Ovary (tissue), 9 donors: ENCODE measurements around the gene NFIC. TPM values are rescaled to one million over a fixed set of nuclear protein-coding genes. Genes with fewer than 3 reads are reported as not detected.
"Not testable (repeated sequence)": the region's sequence is repeated elsewhere in the genome, so short reads cannot be mapped to it uniquely, and the experiment has no call there.

ENCODE experiments used
- DNase-seq, 5 donors: peaks; one replicate each; pipeline ENCODE4 v3.0.0-alpha.2; 2019 to 2020
- H3K27ac ChIP-seq, 2 donors: fragments of 200-600 bp; one replicate each; pipeline versions ENCODE4 v1.5.1 to v1.8.0; 2019 to 2022
- H3K27me3 ChIP-seq: fragments of 200-600 bp; one replicate; pipeline ENCODE4 v1.8.0; 2022
- H3K36me3 ChIP-seq: fragments of 200-600 bp; sonication (generic); one replicate; pipeline ENCODE4 v1.5.1; 2019
- H3K4me1 ChIP-seq: one replicate; pipeline ENCODE4 v1.8.1; 2013; ENCODE audit warnings: mild to moderate bottlenecking, moderate library complexity; ENCODE audit not compliant: insufficient read depth
- H3K4me3 ChIP-seq: fragments of 200-600 bp; sonication (generic); one replicate; pipeline ENCODE4 v1.5.1; 2017
- H3K9me3 ChIP-seq, 2 donors: fragments of 200-600 bp in 1 of 2; sonication (generic) in 1 of 2; one replicate each; pipeline versions ENCODE4 v1.5.1 to v1.8.1; 2013 to 2019; ENCODE audit warnings: mild to moderate bottlenecking in 1 of 2, moderate library complexity in 1 of 2
- EP300 ChIP-seq: sonication (generic); formaldehyde crosslinking; IDR thresholded peaks from one replicate; pipeline ENCODE4 v1.6.1; 2017; ENCODE audit warnings: antibody characterized with exemption
- POLR2A ChIP-seq: fragments of 450-650 bp; IDR thresholded peaks from one replicate; pipeline ENCODE4 v1.6.1; 2017; ENCODE audit warnings: antibody characterized with exemption, mild to moderate bottlenecking, moderate library complexity
- WGBS, 3 donors: extraction: QIAGEN DNeasy Blood & Tissue Kit in 1 of 3; methylation state at CpG; one replicate each; pipeline versions ENCODE4 v1.1.5 to v1.1.7; 2013 to 2017; 5-methylcytosine and 5-hydroxymethylcytosine counted together
- intact Hi-C, 4 donors: fragments of 100-400 bp; cut with DNase I; formaldehyde crosslinking; loops; one replicate each; pipeline versions ENCODE4 v1.11.0 to v1.15.1; 2022 to 2023
- polyA plus RNA-seq, 2 donors: library from polyadenylated mRNA; stranded (reverse); fragments of 200-250 nt in 1 of 2; fragments of 350-450 nt in 1 of 2; fragmentation: Illumina TruSeq in 1 of 2; extraction: RNeasy Lipid Tissue Mini Kit (QIAGEN cat#74804) in 1 of 2; gene quantifications; one replicate each; pipeline ENCODE4 v1.2.3, GENCODE V29; 2013 to 2014
- total RNA-seq, 7 donors: library from RNA; depleted of rRNA in 2 of 7; stranded (reverse); fragments of >200 nt in 2 of 7; fragmentation: NEBNext Ultra II Directional in 3 of 7; extraction: Animal tissue kit (Norgen Biotek cat#: 25700) in 3 of 7; gene quantifications; one replicate each; pipeline versions ENCODE4 v1.1.0 to v1.2.4, GENCODE V29; 2016 to 2023
- TF ChIP-seq, protein P1 (sequence below), 3 donors: fragments of 450-650 bp in 2 of 3; fragments of 200-600 bp in 1 of 3; IDR thresholded peaks; one replicate each; pipeline versions ENCODE4 v1.5.1 to v1.8.0; 2016 to 2022; ENCODE audit warnings: antibody characterized with exemption in 3 of 3, mild to moderate bottlenecking in 1 of 3
- donor health status: DM: no; HTN: no; CAD: no; lungs with moderate emphysema.
- donor health status: DM: no; HTN: no; CAD: no.
- donor health status: Bipolar disorder and iron deficiency.
- donor health status: DM: yes; HTN: yes; CAD: no.
- donor health status: DM: no; HTN: no; CAD: no.
- donor health status: DM: yes; HTN: yes; CAD: no.

The NFIC gene
- total and polyA plus RNA-seq, 9 donors = 31.9 to 345 (median 250) TPM

DNA sequence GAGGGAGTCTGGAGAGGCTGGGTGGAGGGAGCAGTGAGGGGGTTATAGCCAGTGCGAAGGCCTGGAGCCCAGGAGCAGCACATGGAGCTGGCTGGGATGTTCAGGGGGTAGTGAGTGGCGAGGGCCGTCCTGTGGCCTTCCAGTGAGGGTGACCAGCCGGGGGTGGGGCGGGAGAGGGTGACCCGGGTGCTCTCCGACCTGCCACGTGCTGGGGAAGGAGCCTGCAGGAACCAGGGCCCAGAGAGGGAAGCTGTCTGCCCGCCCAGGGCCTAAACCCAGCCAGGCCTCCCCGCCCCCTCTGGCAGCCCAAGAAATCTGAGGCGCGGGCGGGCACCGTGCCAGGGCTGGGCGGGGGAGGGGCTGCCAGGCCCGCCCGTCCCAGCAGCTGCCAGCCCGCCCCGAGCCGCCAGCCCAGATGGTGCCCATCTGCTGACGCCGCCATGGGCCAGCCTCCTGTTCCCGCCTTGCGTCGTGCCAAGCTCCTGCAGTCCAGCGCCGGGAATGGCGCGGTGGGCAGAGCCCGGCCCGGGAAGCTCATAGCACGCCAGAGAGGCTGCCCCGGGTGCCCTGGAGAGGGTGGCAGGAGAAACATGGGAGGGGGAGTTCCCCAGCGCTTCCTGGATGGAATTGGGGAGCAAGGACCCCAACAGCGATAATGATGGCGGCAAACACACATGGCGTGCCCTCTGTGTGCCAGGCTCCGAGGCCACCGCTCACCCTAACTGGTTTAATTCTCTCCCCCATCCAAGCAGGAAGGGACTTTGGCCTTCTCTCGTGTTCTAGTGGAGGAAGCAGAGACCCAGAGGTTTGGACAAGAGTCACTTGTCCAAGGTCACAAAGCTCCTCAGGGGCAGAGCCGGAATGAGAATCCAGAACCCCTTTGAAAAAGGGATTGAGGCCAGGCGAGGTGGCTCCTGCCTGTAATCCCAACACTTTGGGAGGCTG, 21.5 kb downstream of the NFIC start:
- intact Hi-C loops = no loop called here
- H3K4me1 ChIP-seq = peaks cover 46% of the 10 kb centered on the region
- no peak for TF ChIP-seq POLR2A
- TF ChIP-seq EP300 = no peak
- H3K4me3 ChIP-seq = peak overlapping the region; percentile 7
- WGBS, 3 donors = 26 to 50% (median 33%) methylated on average over 33 to 42 of the region's 42 CpGs
- peak overlapping the region; percentile 83 to 86 for H3K27ac ChIP-seq
- H3K36me3 ChIP-seq = no peaks in the 10 kb centered on the region
- no peaks in the 10 kb centered on the region for H3K9me3 ChIP-seq
- DNase-seq = peak; percentile 78 to 88 (median 86)
- H3K27me3 ChIP-seq = no peaks in the 10 kb centered on the region

DNA sequence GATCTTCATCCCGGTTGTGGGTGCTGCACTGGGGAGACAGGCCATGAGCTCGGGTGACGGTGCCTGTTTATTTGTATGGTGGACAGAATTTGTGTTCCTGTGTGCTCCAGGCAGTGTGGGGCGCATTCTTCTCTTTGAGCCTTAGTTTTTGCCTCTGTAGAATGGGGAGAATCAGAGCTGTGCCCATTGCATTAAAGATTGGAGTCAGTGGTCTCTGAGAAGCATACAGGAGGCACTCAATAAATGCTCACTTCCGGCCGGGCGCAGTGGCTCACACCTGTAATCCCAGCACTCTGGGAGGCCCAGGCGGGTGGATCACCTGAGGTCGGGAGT, 23.0 kb downstream of the NFIC start:
- Histone ChIP-seq H3K4me1 (peaks cover 37% of the 10 kb centered on the region), H3K27ac (peak overlapping the region; percentile 43 to 86), H3K4me3 (no peak overlapping the region), H3K9me3 (no peaks in the 10 kb centered on the region), H3K27me3 (no peaks in the 10 kb centered on the region), H3K36me3 (no peaks in the 10 kb centered on the region)
- intact Hi-C loops = no loop called here
- no peak for DNase-seq
- WGBS, 3 donors = 79 to 88% (median 82%) methylated on average over 9 of the region's 9 CpGs
- TF ChIP-seq POLR2A (no peak), EP300 (no peak)
- TF ChIP-seq, protein P1, sequence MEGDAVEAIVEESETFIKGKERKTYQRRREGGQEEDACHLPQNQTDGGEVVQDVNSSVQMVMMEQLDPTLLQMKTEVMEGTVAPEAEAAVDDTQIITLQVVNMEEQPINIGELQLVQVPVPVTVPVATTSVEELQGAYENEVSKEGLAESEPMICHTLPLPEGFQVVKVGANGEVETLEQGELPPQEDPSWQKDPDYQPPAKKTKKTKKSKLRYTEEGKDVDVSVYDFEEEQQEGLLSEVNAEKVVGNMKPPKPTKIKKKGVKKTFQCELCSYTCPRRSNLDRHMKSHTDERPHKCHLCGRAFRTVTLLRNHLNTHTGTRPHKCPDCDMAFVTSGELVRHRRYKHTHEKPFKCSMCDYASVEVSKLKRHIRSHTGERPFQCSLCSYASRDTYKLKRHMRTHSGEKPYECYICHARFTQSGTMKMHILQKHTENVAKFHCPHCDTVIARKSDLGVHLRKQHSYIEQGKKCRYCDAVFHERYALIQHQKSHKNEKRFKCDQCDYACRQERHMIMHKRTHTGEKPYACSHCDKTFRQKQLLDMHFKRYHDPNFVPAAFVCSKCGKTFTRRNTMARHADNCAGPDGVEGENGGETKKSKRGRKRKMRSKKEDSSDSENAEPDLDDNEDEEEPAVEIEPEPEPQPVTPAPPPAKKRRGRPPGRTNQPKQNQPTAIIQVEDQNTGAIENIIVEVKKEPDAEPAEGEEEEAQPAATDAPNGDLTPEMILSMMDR (IDR thresholded peaks at IDR 0.05) = no peak

DNA sequence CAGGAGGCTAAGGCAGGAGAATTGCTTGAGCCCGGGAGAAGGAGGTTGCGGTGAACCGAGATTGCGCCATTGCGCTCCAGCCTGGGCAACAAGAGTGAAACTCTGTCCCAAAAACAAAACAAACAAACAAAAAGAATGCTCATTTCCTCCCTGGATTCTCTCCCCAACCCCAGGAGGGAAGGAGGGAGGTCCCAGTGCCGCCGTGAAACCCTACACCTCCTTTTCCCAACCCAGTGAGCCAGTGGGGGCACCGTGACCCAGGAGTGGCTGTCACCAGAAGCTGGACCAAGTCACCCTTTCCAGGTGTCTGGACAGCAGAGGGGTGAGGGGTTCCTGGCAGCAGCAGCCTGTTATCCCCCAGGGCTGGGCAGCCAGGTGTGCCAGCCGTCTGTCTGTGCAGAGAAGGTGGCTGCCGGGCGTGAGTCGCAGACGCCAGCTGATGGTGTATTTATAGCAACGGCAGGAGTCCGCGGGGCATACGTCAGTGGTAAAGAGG, 23.5 kb downstream of the NFIC start:
- Histone ChIP-seq H3K27ac (peak overlapping the region; percentile 28 to 86), H3K9me3 (no peaks in the 10 kb centered on the region), H3K27me3 (no peaks in the 10 kb centered on the region), H3K4me1 (peaks cover 33% of the 10 kb centered on the region), H3K4me3 (no peak overlapping the region), H3K36me3 (no peaks in the 10 kb centered on the region)
- WGBS, 3 donors = 40 to 57% (median 52%) methylated on average over 17 of the region's 17 CpGs
- TF ChIP-seq EP300 = no peak
- TF ChIP-seq, protein P1 (IDR thresholded peaks at IDR 0.05) = no peak
- no peak for TF ChIP-seq POLR2A
- DNase-seq = no peak
- intact Hi-C loops = no loop called here

DNA sequence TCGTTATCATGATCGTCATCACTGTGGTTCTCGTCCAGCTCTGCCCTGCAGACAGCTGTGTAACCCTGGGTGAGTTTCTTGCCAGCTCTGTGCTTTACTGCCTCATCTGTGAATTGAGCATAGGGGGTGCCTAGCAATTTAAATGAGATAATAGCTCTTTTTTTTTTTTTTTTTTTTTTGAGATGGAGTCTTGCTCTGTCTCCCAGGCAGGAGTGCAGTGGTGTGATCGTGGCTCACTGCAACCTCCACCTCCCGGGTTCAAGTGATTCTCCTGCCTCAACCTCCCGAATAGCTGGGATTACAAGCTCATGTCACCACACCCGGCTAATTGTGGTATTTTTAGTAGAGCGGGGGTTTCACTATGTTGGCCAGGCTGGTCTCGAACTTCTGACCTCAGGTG, 25.5 kb downstream of the NFIC start:
- H3K27ac ChIP-seq, H3K9me3 ChIP-seq, H3K36me3 ChIP-seq, intact Hi-C loops, DNase-seq, H3K27me3 ChIP-seq, H3K4me3 ChIP-seq: not testable (repeated sequence)
- 89 to 91% (median 89%) methylated on average over 9 of the region's 9 CpGs for WGBS, 3 donors
- H3K4me1 ChIP-seq = peaks cover 22% of the 10 kb centered on the region

DNA sequence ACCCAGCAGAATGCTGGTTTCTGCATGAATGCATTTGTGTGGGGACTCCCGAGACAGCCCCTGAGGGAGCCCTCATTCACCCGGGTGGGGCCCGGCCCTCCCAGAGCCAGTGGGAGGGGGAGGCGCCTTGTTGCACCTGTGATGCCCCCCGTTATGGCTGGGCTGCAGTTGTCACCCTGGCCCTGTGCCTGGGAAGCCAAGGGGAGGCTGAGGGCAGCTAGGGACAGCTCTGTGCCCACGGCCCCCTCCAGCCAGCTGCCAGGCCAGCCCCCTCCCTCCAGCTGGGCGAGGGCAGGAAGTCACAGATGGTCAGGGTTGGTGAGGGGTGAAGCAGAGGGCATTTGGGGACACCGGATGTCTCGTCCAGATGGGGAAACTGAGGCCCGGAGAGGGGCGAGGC, 26.1 kb downstream of the NFIC start:
- H3K9me3 ChIP-seq = no peaks in the 10 kb centered on the region
- H3K36me3 ChIP-seq = no peaks in the 10 kb centered on the region
- peaks cover 23% of the 10 kb centered on the region for H3K4me1 ChIP-seq
- intact Hi-C loops = no loop called here
- TF ChIP-seq POLR2A (no peak), EP300 (no peak)
- TF ChIP-seq, protein P1 (IDR thresholded peaks at IDR 0.05) = no peak
- no peaks in the 10 kb centered on the region for H3K27me3 ChIP-seq
- H3K27ac ChIP-seq = no peak overlapping the region
- WGBS, 3 donors = 72 to 78% (median 76%) methylated on average over 10 to 11 of the region's 11 CpGs
- no peak for DNase-seq
- H3K4me3 ChIP-seq = no peak overlapping the region
